Heart left ventricle (tissue), 16 donors: ENCODE data around the gene SWT1. TPM values are rescaled to one million over a fixed set of nuclear protein-coding genes. Genes with fewer than 3 reads are reported as not detected.
A peak's percentile ranks its signal among the peaks of the same experiment; 100 is the strongest.

Source experiments
- ATAC-seq, 4 donors: fragments of 200-7000 bp; cut with Tn5 transposase; one replicate each; pipeline ENCODE4 v1.9.1; 2020 to 2022; ENCODE audit warnings: moderate library complexity in 4 of 4, mild to moderate bottlenecking in 3 of 4, moderate number of reproducible peaks in 1 of 4
- DNase-seq, 5 donors: peaks; one replicate each; pipeline ENCODE4 v3.0.0-alpha.2; 2020
- H3K27ac ChIP-seq, 12 donors: fragments of 200-600 bp; sonication (generic) in 4 of 12; one replicate each; pipeline versions ENCODE4 v1.5.0 to v1.8.0; 2016 to 2022; ENCODE audit warnings: mild to moderate bottlenecking in 2 of 12
- H3K27me3 ChIP-seq, 9 donors: fragments of 200-600 bp; sonication (generic) in 2 of 9; one replicate each; pipeline versions ENCODE4 v1.5.1 to v1.8.0; 2016 to 2022; ENCODE audit warnings: mild to moderate bottlenecking in 3 of 9
- H3K36me3 ChIP-seq, 9 donors: fragments of 200-600 bp; sonication (generic) in 2 of 9; one replicate each; pipeline versions ENCODE4 v1.5.0 to v1.8.0; 2018 to 2022; ENCODE audit warnings: mild to moderate bottlenecking in 2 of 9
- H3K4me1 ChIP-seq, 12 donors: fragments of 200-600 bp; sonication (generic) in 4 of 12; one replicate each; pipeline versions ENCODE4 v1.5.0 to v1.8.0; 2016 to 2022; ENCODE audit warnings: mild to moderate bottlenecking in 3 of 12
- H3K4me3 ChIP-seq, 12 donors: fragments of 200-600 bp; sonication (generic) in 4 of 12; one replicate each; pipeline versions ENCODE4 v1.5.0 to v1.8.0; 2017 to 2022; ENCODE audit warnings: mild to moderate bottlenecking in 9 of 12, moderate library complexity in 4 of 12
- H3K9me3 ChIP-seq, 12 donors: fragments of 200-600 bp; sonication (generic) in 4 of 12; one replicate each; pipeline versions ENCODE4 v1.5.0 to v1.8.0; 2016 to 2022; ENCODE audit warnings: mild to moderate bottlenecking in 1 of 12
- POLR2A ChIP-seq, 2 donors: fragments of 450-650 bp; IDR thresholded peaks; one replicate each; pipeline ENCODE4 v1.6.1; 2017; ENCODE audit warnings: antibody characterized with exemption in 2 of 2, mild to moderate bottlenecking in 2 of 2, moderate library complexity in 2 of 2
- WGBS, 4 donors: extraction: QIAGEN DNeasy Blood & Tissue Kit in 2 of 4; methylation state at CpG; one replicate each; pipeline versions ENCODE4 v1.1.5 to v1.1.7; 2013 to 2018; 5-methylcytosine and 5-hydroxymethylcytosine counted together
- intact Hi-C, 10 donors: fragments of 100-400 bp; cut with DNase I; formaldehyde crosslinking; loops; one replicate each; pipeline versions ENCODE4 v1.11.1 to v1.14.2; 2022
- polyA plus RNA-seq, 2 donors: library from polyadenylated mRNA; stranded (reverse); fragments of 200-250 nt; gene quantifications; one replicate each; pipeline ENCODE4 v1.2.3, GENCODE V29; 2013
- total RNA-seq, 9 donors: library from RNA; depleted of rRNA in 2 of 9; stranded (reverse); fragments of >200 nt in 2 of 9; fragmentation: NEBNext Ultra II Directional in 3 of 9; extraction: Animal tissue kit (Norgen Biotek cat#: 25700) in 3 of 9; gene quantifications; one replicate each; pipeline versions ENCODE4 v1.1.0 to v1.2.4, GENCODE V29; 2016 to 2023
- TF ChIP-seq, protein P1 (sequence below), 12 donors: fragments of 200-600 bp; sonication (generic) in 4 of 12; IDR thresholded peaks; one replicate each; pipeline versions ENCODE4 v1.5.0 to v1.8.0; 2018 to 2022; ENCODE audit warnings: antibody characterized with exemption in 12 of 12, mild to moderate bottlenecking in 5 of 12
- donor health status: ischemic (EF 13 %, LVEDD 7.1; RV severe dilation, severe dysfunction).
- donor health status: healthy with polysubstance abuse.
- donor health status: DM: no; HTN: yes; CAD: no.
- donor health status: DM: no; HTN: no; CAD: no.
- donor health status: ischemic (EF 25% LVEDD 6.9; RV normal size, moderate dysfunction).
- donor health status: ischemic (EF 25% LVEDD 5.7; RV mildly dilated, moderate dysfunction).
- donor health status: healthy.
- donor health status: DM: yes; HTN: yes; CAD: no.
- donor health status: ischemic (EF 35%, LVEDD 5.7; RV mildly dilated, moderate dysfunction).
- donor health status: nonischemic (EF 11% LVEDD 7.7; RV severe dilation, severe dysfunction).
- donor health status: DM: yes; HTN: yes; CAD: no.
- donor health status: PGD.
- donor health status: ischemic (EF 29% LVEDD 5.4; RV normal size, mild dysfunction).
- donor health status: nonischemic (EF 23%, LVEDD 6.1; RV moderate dilation, normal function).

SWT1 gene
- total and polyA plus RNA-seq, 11 donors: 1.7 to 8.5 (median 5.3) TPM

DNA sequence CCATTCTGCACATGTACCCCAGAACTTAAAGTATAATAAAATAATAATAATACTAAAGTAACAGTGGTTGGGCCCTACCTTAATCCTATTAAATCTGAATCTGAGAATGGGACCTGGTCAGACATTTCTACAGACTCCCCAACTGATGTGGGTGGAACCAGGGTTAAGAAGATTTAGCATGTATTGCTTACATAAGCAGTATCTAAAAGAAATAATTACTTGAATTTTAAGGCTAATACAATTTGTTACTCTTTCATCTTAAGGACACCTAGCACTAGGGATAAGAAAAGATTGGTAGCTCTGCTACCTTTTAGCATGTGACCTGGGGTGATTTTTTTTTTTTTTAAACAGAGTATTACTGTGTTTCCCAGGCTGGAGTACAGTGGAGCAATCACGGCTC, 80.7 kb downstream of the SWT1 start:
- H3K27me3 ChIP-seq: no peaks in the 10 kb centered on the region
- intact Hi-C loops: loop anchor here in 6 of 10 donors (5.0 to 10.0 kb wide), 4 partner anchors 435 to 445 kb away; no protein-coding TSS in a partner anchor
- H3K36me3 ChIP-seq: peaks cover 0 to 11% (median 3%) of the 10 kb centered on the region in 9 donors
- no peak overlapping the region for H3K4me3 ChIP-seq
- H3K4me1 ChIP-seq: peaks cover 0 to 16% (median 6%) of the 10 kb centered on the region in 12 donors
- H3K9me3 ChIP-seq: peaks cover 0 to 4% (median 0%) of the 10 kb centered on the region in 12 donors
- 89 to 100% (median 98%) methylated on average over 1 of the region's 1 CpG for WGBS, 4 donors
- no peak for ATAC-seq
- DNase-seq: no peak
- H3K27ac ChIP-seq: no peak overlapping the region
- TF ChIP-seq, protein P1, sequence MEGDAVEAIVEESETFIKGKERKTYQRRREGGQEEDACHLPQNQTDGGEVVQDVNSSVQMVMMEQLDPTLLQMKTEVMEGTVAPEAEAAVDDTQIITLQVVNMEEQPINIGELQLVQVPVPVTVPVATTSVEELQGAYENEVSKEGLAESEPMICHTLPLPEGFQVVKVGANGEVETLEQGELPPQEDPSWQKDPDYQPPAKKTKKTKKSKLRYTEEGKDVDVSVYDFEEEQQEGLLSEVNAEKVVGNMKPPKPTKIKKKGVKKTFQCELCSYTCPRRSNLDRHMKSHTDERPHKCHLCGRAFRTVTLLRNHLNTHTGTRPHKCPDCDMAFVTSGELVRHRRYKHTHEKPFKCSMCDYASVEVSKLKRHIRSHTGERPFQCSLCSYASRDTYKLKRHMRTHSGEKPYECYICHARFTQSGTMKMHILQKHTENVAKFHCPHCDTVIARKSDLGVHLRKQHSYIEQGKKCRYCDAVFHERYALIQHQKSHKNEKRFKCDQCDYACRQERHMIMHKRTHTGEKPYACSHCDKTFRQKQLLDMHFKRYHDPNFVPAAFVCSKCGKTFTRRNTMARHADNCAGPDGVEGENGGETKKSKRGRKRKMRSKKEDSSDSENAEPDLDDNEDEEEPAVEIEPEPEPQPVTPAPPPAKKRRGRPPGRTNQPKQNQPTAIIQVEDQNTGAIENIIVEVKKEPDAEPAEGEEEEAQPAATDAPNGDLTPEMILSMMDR (IDR thresholded peaks at IDR 0.05): no peak
- TF ChIP-seq POLR2A (IDR thresholded peaks at IDR 0.05): no peak

DNA sequence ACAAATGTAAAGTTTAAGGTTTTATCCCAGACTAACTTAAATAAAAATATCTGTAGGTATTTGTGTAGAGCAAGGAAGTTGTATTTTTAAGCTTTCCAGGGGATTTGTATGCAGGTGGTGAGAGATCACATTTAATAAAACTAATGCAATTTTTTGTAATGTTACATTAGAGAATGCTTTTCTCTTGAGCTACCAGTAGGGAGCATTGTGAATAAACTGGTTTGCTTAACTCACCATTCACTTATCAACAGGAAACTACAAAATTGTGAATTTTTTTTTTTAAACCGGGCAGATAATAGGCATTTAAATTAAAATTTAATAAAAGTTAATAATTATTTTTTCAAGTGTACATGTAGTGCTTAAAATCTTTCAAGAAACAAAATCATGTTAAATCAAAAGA, 81.5 kb downstream of the SWT1 start:
- WGBS, 4 donors: 14 to 22% (median 15%) methylated on average over 1 of the region's 1 CpG
- intact Hi-C loops: loop anchor here in 6 of 10 donors (5.0 to 10.0 kb wide), 4 partner anchors 434 to 444 kb away; no protein-coding TSS in a partner anchor
- TF ChIP-seq POLR2A (IDR thresholded peaks at IDR 0.05): no peak
- TF ChIP-seq, protein P1 (IDR thresholded peaks at IDR 0.05): peak; percentile 21 to 62 (median 43)

DNA sequence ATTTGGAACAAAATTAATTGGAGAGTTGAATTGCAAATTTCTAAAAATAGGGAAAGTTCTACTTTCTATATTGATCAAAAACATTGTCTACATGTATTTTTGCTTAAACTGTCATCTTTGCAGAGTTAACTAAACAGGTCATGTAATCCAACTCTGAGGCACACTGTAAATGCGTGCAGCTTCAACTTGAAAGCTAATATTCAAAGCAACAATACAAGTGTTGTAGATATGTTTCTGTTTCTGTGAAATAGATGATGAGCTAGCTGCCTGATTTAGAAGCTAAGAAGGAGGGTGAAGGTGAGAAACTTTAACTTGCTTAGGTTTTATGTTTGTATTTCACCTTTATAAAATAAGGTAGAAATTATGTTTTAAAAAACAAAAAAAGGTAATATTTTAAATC, 82.9 kb downstream of the SWT1 start:
- DNase-seq (no peak), ATAC-seq (peak in 1 of 4 donors; percentile 59)
- intact Hi-C loops: loop anchor here (2.0 to 10.0 kb wide), 5 partner anchors 432 to 442 kb away; no protein-coding TSS in a partner anchor
- H3K9me3 ChIP-seq: peaks cover 0 to 4% (median 0%) of the 10 kb centered on the region in 12 donors
- no peaks in the 10 kb centered on the region for H3K36me3 ChIP-seq
- WGBS, 4 donors: 38 to 53% (median 40%) methylated on average over 1 of the region's 1 CpG
- peak overlapping the region in 1 of 12 donors; percentile 13 for H3K4me3 ChIP-seq
- H3K27ac ChIP-seq: no peak overlapping the region
- no peaks in the 10 kb centered on the region for H3K27me3 ChIP-seq
- peaks cover 0 to 16% (median 6%) of the 10 kb centered on the region in 12 donors for H3K4me1 ChIP-seq
- TF ChIP-seq POLR2A (IDR thresholded peaks at IDR 0.05): no peak
- TF ChIP-seq, protein P1 (IDR thresholded peaks at IDR 0.05): no peak

More for the DNA sequence above, 81.5 kb downstream of the SWT1 start:
- no peak overlapping the region for H3K27ac ChIP-seq
- H3K27me3 ChIP-seq: no peaks in the 10 kb centered on the region
- ATAC-seq (no peak), DNase-seq (no peak)
- peaks cover 0 to 4% (median 0%) of the 10 kb centered on the region in 12 donors for H3K9me3 ChIP-seq
- H3K36me3 ChIP-seq: peaks cover 0 to 3% (median 0%) of the 10 kb centered on the region in 9 donors
- no peak overlapping the region for H3K4me3 ChIP-seq
- H3K4me1 ChIP-seq: peaks cover 0 to 16% (median 6%) of the 10 kb centered on the region in 12 donors

DNA sequence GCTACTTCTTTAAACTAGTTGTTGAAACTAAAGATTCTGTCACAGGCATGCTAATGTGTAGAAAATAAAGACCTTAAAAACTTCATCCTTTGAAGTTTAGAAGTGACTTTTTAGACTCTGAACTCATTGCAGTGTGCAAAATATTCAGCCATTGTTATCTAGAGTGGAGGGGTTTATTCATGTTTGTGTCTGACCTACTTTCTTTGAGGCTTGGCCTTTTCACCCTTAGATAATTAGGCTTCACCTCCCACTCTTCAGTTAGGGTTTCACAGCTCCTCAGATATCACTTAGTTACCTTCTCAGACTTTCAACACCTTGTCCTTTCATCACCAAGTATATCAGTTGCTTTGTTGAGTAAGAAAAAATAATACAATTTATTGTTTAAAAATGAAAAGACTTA, 84.2 kb downstream of the SWT1 start:
- no peak for TF ChIP-seq POLR2A (IDR thresholded peaks at IDR 0.05)
- TF ChIP-seq, protein P1 (IDR thresholded peaks at IDR 0.05): no peak
- no peak overlapping the region for H3K4me3 ChIP-seq
- no peaks in the 10 kb centered on the region for H3K36me3 ChIP-seq
- H3K27me3 ChIP-seq: no peaks in the 10 kb centered on the region
- intact Hi-C loops: loop anchor here in 5 of 10 donors (2.0 to 10.0 kb wide), 3 partner anchors 431 to 434 kb away; no protein-coding TSS in a partner anchor
- DNase-seq: no peak
- H3K27ac ChIP-seq: no peak overlapping the region
- no peak for ATAC-seq
- H3K9me3 ChIP-seq: peaks cover 0 to 4% (median 0%) of the 10 kb centered on the region in 12 donors
- H3K4me1 ChIP-seq: peaks cover 0 to 16% (median 6%) of the 10 kb centered on the region in 12 donors
